A673 (cell line): ENCODE results near the gene STAC3. TPM values are rescaled to one million over a fixed set of nuclear protein-coding genes. Genes with fewer than 3 reads are reported as not detected.

Experiments
- BruUV-seq: library from RNA; stranded (reverse); fragments of 400-500 nt; replicated peaks from 2 replicates; lab custom pipeline; 2021; lab: Mats Ljungman, UMichigan
- CTCF ChIA-PET: fragments of 300-600 bp; sonication (Branson Sonifier 250); formaldehyde crosslinking; loops from one replicate; lab custom pipeline; 2022; ENCODE audit warnings: antibody characterized with exemption; lab: Charles Lee
- POLR2A ChIA-PET: fragments of 300-600 bp; sonication (Branson Sonifier 250); formaldehyde crosslinking; loops from one replicate; lab custom pipeline; 2022; ENCODE audit warnings: antibody characterized with exemption; ENCODE audit not compliant: low non-redundant PET; lab: Charles Lee
- DNase-seq: peaks from one replicate; pipeline ENCODE4 v3.0.0-alpha.2; 2015; ENCODE audit warnings: low spot score
- H3K27ac ChIP-seq: fragments of 200-600 bp; sonication (generic); 2 replicates; pipeline ENCODE4 v1.5.1; 2016; ENCODE audit warnings: mixed run types, low read depth, mild to moderate bottlenecking, mixed read lengths, antibody characterized with exemption, low read length; ENCODE audit not compliant: poor library complexity, severe bottlenecking
- H3K27me3 ChIP-seq: fragments of 200-600 bp; sonication (generic); replicated peaks from 2 replicates; pipeline ENCODE4 v1.6.1; 2017; ENCODE audit warnings: mixed run types, low read depth, mild to moderate bottlenecking, mixed read lengths, antibody characterized with exemption, low read length; ENCODE audit not compliant: insufficient read depth, poor library complexity
- H3K36me3 ChIP-seq: fragments of 200-600 bp; sonication (generic); 2 replicates; pipeline ENCODE4 v1.6.1; 2016; ENCODE audit warnings: mixed run types, mild to moderate bottlenecking, mixed read lengths, antibody characterized with exemption, low read length; ENCODE audit not compliant: insufficient read depth, poor library complexity, severe bottlenecking
- H3K4me1 ChIP-seq: fragments of 200-600 bp; sonication (generic); 2 replicates; pipeline ENCODE4 v1.6.1; 2017; ENCODE audit warnings: mixed run types, mild to moderate bottlenecking, mixed read lengths, antibody characterized with exemption, low read length; ENCODE audit not compliant: insufficient read depth, poor library complexity, severe bottlenecking
- H3K4me3 ChIP-seq: fragments of 200-600 bp; sonication (generic); 2 replicates; pipeline ENCODE4 v1.5.1; 2016; ENCODE audit warnings: low read depth, mixed run types, mild to moderate bottlenecking, mixed read lengths, low read length; ENCODE audit not compliant: poor library complexity, severe bottlenecking
- H3K9me3 ChIP-seq: fragments of 200-600 bp; sonication (generic); 2 replicates; pipeline ENCODE4 v1.6.1; 2016; ENCODE audit warnings: mixed run types, low read depth, mild to moderate bottlenecking, mixed read lengths, antibody characterized with exemption, low read length; ENCODE audit not compliant: poor library complexity, severe bottlenecking
- EZH2 ChIP-seq: fragments of 200-600 bp; sonication (generic); IDR thresholded peaks from 2 replicates; pipeline ENCODE4 v1.6.1; 2017; ENCODE audit warnings: borderline replicate concordance, low read depth, mild to moderate bottlenecking, mixed read lengths, antibody characterized with exemption, low read length; ENCODE audit not compliant: poor library complexity, severe bottlenecking
- intact Hi-C: fragments of 100-400 bp; cut with micrococcal nuclease; formaldehyde crosslinking; loops from one replicate; pipeline ENCODE4 v1.10.0; 2022; ENCODE audit not compliant: unreplicated experiment
- total RNA-seq: library from RNA; stranded (reverse); gene quantifications from 2 replicates; pipeline ENCODE4 v1.2.3, GENCODE V29; 2021
- TF ChIP-seq, protein P1 (sequence below): fragments of 300-800, 200-600 bp; sonication (generic); conservative IDR thresholded peaks from 2 replicates; pipeline ENCODE4 v1.5.1; 2017; ENCODE audit warnings: low read depth, mild to moderate bottlenecking, antibody characterized with exemption, low read length, moderate library complexity, mixed read lengths

Gene STAC3
- total RNA-seq, 1 experiment from 2014 or later = 7.0 TPM

DNA sequence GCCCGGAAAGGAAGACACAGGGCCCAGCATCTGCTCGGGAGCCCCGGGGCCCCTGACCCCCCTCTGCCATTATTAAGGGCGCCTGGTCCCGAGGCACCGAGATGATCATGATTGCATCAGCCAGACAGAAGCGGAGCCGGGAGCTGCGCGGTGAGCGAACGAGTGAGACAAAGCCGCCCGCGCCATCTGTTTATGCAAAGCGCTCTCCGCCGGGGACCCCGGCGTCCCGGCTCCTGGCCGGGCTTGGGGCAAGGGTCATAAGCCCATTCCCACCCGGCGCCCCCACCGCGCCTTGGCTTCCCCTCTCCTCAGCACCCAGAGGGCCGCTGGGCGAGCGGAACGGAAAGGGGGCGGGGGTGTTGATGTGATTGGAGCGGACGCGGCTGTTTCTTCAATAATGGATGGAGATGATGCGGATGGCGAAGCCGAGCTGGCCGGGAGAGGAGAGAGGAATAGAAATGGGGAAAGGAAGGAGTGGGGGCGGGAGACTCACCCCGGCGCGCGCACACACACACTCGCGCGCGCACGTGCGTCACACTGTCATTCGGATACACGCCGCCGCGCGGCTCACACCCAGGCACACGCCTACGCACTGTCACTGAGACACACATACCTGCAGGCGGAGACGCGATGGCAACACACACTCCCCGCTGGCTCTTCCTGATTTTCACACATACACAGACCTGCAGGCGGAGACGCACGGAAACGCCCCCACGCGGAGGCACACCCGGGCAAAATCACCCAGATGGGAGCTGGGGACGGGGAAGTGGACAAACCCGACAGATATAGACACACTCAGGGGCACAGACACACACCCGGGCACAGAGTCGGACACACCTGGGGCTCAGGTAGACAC lies 10.7 kb downstream of the STAC3 start:
- peak; percentile 84 for DNase-seq
- Histone ChIP-seq H3K27ac (peak overlapping the region; percentile 74), H3K4me1 (peaks cover 44% of the 10 kb centered on the region), H3K27me3 (peaks cover 12% of the 10 kb centered on the region), H3K36me3 (no peaks in the 10 kb centered on the region), H3K9me3 (no peaks in the 10 kb centered on the region), H3K4me3 (peak overlapping the region; percentile 61)
- CTCF ChIA-PET = interaction anchor here (0.7 to 3.7 kb wide), 5 partner anchors 9 to 116 kb away, joined by 3 to 27 read pairs (median 4); partner anchors contain the start of gene SHMT2
- intact Hi-C loops = loop anchor here (5.0 kb wide), 1 partner anchor 113 kb away; the partner anchor contains the start of gene LRP1
- BruUV-seq = no TSS peak
- TF ChIP-seq EZH2 = no peak
- POLR2A ChIA-PET = interaction anchor here (0.6 kb wide), 1 partner anchor 11 kb away, joined by 3 read pairs; the partner anchor contains the start of gene SHMT2

- Histone ChIP-seq H3K27ac (peak overlapping the region; percentile 74), H3K4me3 (peak overlapping the region; percentile 61), H3K9me3 (no peaks in the 10 kb centered on the region), H3K27me3 (peaks cover 12% of the 10 kb centered on the region), H3K4me1 (peaks cover 46% of the 10 kb centered on the region), H3K36me3 (peaks cover 4% of the 10 kb centered on the region)
- intact Hi-C loops = loop anchor here (1.0 to 5.0 kb wide), 2 partner anchors 26 to 112 kb away; partner anchors contain the start of gene LRP1
- CTCF ChIA-PET = interaction anchor here (1.0 to 3.7 kb wide), 5 partner anchors 9 to 129 kb away, joined by 3 to 27 read pairs (median 4); partner anchors contain the start of genes SHMT2 and STAT6
- no peak for DNase-seq
- TF ChIP-seq, protein P1, sequence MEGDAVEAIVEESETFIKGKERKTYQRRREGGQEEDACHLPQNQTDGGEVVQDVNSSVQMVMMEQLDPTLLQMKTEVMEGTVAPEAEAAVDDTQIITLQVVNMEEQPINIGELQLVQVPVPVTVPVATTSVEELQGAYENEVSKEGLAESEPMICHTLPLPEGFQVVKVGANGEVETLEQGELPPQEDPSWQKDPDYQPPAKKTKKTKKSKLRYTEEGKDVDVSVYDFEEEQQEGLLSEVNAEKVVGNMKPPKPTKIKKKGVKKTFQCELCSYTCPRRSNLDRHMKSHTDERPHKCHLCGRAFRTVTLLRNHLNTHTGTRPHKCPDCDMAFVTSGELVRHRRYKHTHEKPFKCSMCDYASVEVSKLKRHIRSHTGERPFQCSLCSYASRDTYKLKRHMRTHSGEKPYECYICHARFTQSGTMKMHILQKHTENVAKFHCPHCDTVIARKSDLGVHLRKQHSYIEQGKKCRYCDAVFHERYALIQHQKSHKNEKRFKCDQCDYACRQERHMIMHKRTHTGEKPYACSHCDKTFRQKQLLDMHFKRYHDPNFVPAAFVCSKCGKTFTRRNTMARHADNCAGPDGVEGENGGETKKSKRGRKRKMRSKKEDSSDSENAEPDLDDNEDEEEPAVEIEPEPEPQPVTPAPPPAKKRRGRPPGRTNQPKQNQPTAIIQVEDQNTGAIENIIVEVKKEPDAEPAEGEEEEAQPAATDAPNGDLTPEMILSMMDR = no peak
- no peak for TF ChIP-seq EZH2
- POLR2A ChIA-PET = no interaction called here
- no TSS peak for BruUV-seq
These were observed 11.4 kb downstream of the STAC3 start for GRCh38 chr12:57239587-57240065.

GRCh38 chr12:57238854-57239554 lies 12.0 kb downstream of the STAC3 start:
- ChIA-PET POLR2A (interaction anchor here (0.7 to 1.4 kb wide), 2 partner anchors 9 to 21 kb away, joined by 5 to 7 read pairs; partner anchors contain the start of gene SHMT2), CTCF (interaction anchor here (0.6 to 3.7 kb wide), 7 partner anchors 8 to 128 kb away, joined by 3 to 27 read pairs (median 4); partner anchors contain the start of genes SHMT2 and STAT6)
- Histone ChIP-seq H3K36me3 (peaks cover 8% of the 10 kb centered on the region), H3K9me3 (no peaks in the 10 kb centered on the region), H3K27ac (peak overlapping the region; percentile 74), H3K4me1 (peaks cover 48% of the 10 kb centered on the region), H3K27me3 (peaks cover 12% of the 10 kb centered on the region), H3K4me3 (peak overlapping the region; percentile 61)
- no TSS peak for BruUV-seq
- DNase-seq = peak; percentile 92
- no peak for TF ChIP-seq EZH2
- TF ChIP-seq, protein P1 = peak; percentile 100
- intact Hi-C loops = loop anchor here (1.0 kb wide), 1 partner anchor 26 kb away; no protein-coding TSS in a partner anchor
